Measurements from ENCODE around the gene S100B.

GRCh38 chr21:46628868-46629267 is 24.0 kb upstream of the S100B start:
- no peak for TF ChIP-seq YY1 (IDR thresholded peaks at IDR 0.05; ENCODE audit: insufficient read depth, insufficient read length)
- no peak for TF ChIP-seq SUZ12 (IDR thresholded peaks at IDR 0.05; ENCODE audit: extremely low read depth, insufficient read depth, insufficient read length)
